CD4-positive, alpha-beta T cell treated with Interferon alpha-2 for 1 hour (primary cell): ENCODE data around the gene GPX4.

Experiments
- DNase-seq, 2 donors: peaks; one replicate each; pipeline ENCODE4 v3.0.0-alpha.2; 2020 to 2022

Gene GPX4

GRCh38 chr19:1068009-1069001 lies 35.5 kb upstream of the GPX4 start:
- peak; percentile 69 to 82 for DNase-seq

GRCh38 chr19:1069009-1069779 lies 34.6 kb upstream of the GPX4 start:
- DNase-seq: peak; percentile 78 to 86

DNA sequence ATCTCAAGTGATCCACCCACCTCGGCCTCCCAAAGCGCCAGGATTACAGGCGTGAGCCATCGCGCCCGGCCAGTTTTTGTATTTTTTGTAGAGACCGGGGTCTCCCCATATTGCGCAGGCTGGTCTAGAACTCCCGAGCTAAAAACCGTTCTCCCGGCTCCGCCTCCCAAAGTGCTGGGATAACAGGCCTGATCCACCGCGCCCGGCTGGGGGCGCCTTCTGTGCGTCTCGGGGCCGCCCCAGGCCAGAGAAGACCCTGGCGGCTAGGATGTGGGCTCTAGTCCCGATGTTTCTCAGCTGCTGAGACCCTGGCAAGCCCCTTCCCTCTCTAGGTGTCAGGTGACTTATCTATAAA lies 33.2 kb upstream of the GPX4 start:
- DNase-seq: no peak

GRCh38 chr19:1070931-1071791 lies 32.6 kb upstream of the GPX4 start:
- no peak for DNase-seq

GRCh38 chr19:1072371-1073015 lies 31.3 kb upstream of the GPX4 start:
- no peak for DNase-seq

DNA sequence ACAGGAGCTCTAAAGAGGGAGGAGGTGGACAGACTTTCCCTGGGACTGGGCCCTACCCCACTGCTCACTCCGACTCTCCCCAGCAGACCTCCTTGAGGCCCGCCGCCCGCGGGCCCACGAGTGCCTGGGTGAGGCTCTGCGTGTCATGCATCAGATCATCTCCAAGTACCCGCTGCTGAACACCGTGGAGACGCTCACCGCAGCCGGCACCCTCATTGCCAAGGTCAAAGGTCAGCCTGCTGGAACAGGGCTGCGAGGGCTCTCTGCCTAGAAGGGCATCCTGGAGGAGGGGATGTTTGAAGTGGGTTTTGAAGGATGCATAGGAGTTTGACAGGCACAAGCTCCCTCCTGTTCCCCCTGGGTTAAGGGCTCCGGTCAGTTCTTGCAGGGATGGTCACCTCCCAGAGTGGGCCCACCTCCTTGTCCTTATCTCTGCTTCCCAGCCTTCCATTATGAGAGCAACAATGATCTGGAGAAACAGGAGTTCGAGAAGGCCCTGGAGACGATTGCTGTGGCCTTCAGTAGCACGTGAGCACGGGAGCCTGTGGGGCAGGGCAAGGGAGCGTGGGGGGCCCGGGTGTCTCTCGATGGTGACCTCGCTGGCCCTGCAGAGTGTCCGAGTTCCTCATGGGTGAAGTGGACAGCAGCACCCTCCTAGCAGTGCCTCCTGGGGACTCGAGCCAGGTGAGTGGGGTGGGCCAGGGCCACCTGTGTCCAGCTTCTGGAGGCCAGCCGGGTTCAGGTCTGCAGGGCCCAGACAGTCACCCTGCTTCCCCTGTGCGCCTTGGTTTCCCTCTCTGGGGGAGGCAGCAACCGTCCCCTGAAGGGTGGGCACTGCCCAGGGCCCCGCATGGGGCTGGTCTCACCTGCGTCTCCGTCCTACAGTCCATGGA lies 30.5 kb upstream of the GPX4 start:
- no peak for DNase-seq

GRCh38 chr19:1073956-1074517 lies 29.8 kb upstream of the GPX4 start:
- DNase-seq: no peak

DNA sequence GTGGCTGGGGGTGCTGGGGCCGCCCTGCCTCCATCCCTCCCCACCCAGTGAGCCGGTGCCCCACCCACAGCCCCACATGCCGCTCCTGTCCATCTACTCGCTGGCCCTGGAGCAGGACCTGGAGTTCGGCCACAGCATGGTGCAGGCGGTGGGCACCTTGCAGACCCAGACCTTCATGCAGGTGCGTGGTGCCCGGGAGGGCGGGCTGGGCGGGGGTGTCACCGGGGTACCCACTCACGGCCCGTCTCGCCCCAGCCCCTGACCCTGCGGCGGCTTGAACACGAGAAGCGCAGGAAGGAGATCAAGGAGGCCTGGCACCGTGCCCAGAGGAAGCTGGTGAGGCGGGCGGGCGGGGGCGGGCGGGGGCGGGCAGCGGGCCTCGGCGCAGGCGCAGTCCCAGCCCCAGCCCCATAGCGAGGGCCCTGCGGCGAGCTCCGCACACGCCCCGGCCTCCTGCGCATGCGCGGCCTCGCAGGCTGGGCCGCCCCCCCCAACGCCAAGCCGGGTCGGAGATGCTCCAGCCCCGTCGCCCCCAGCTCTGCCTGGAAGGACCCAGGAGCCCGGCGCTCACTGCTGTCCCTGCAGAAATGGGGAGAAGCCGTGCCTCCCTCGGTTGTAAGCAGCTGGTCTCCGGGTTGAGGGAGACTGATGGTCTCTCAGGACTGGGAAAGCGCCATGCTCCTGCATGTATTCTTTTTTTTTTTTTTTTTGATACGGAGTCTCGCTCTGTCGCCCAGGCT lies 29.1 kb upstream of the GPX4 start:
- DNase-seq: peak; percentile 93 to 95

- DNase-seq: no peak
Measured at GRCh38 chr19:1076046-1076386, 27.8 kb upstream of the GPX4 start.

- peak; percentile 93 to 95 for DNase-seq
Measured at GRCh38 chr19:1076951-1077350, 26.8 kb upstream of the GPX4 start.

- DNase-seq: peak; percentile 46 to 73
Measured at GRCh38 chr19:1079566-1080111, 24.2 kb upstream of the GPX4 start.

- DNase-seq: peak in 1 of 2 donors; percentile 12
Measured at GRCh38 chr19:1080360-1081161, 23.2 kb upstream of the GPX4 start.

- DNase-seq: peak in 1 of 2 donors; percentile 12
Measured at GRCh38 chr19:1081301-1082164, 22.3 kb upstream of the GPX4 start.

- peak; percentile 91 to 93 for DNase-seq
Measured at GRCh38 chr19:1082165-1082927, 21.4 kb upstream of the GPX4 start.

- DNase-seq: peak in 1 of 2 donors; percentile 4
Measured at GRCh38 chr19:1082928-1083816, 20.6 kb upstream of the GPX4 start.
